ENCODE measurements around the gene TAF6. TPM values are rescaled to one million over a fixed set of nuclear protein-coding genes. Genes with fewer than 3 reads are reported as not detected.

Gene TAF6
- total RNA-seq, 4 donors from 2014 or later = 32.8 to 76.7 (median 49.7) TPM

GRCh38 chr7:100074841-100075240 is 44.3 kb downstream of the TAF6 start:
- Histone ChIP-seq H3K27ac (no peak overlapping the region), H3K27me3 (no peaks in the 10 kb centered on the region), H3K4me3 (no peak overlapping the region), H3K9me3 (peaks cover 0 to 25% (median 11%) of the 10 kb centered on the region in 4 donors), H3K4me1 (peaks cover 0 to 35% (median 3%) of the 10 kb centered on the region in 4 donors), H3K36me3 (peaks cover 5 to 82% (median 14%) of the 10 kb centered on the region in 3 donors)
- DNase-seq = no peak
- no peak for TF ChIP-seq POLR2A (IDR thresholded peaks at IDR 0.05)
- no peak for TF ChIP-seq CTCF (IDR thresholded peaks at IDR 0.05)

GRCh38 chr7:100072462-100072861 is 46.7 kb downstream of the TAF6 start:
- H3K27ac ChIP-seq = no peak overlapping the region
- H3K27me3 ChIP-seq = no peaks in the 10 kb centered on the region
- H3K36me3 ChIP-seq = peaks cover 5 to 87% (median 14%) of the 10 kb centered on the region in 3 donors
- H3K9me3 ChIP-seq = peaks cover 0 to 25% (median 11%) of the 10 kb centered on the region in 4 donors
- peaks cover 0 to 14% (median 0%) of the 10 kb centered on the region in 4 donors for H3K4me1 ChIP-seq
- TF ChIP-seq CTCF (IDR thresholded peaks at IDR 0.05) (no peak), POLR2A (IDR thresholded peaks at IDR 0.05) (no peak)
- H3K4me3 ChIP-seq = no peak overlapping the region
- no peak for DNase-seq

- Histone ChIP-seq H3K27me3 (no peaks in the 10 kb centered on the region), H3K36me3 (peaks cover 5 to 76% (median 14%) of the 10 kb centered on the region in 3 donors), H3K4me3 (no peak overlapping the region), H3K27ac (no peak overlapping the region), H3K9me3 (peaks cover 0 to 25% (median 11%) of the 10 kb centered on the region in 4 donors), H3K4me1 (peaks cover 0 to 2% (median 0%) of the 10 kb centered on the region in 4 donors)
- no peak for DNase-seq
- TF ChIP-seq CTCF (IDR thresholded peaks at IDR 0.05) = no peak
- no peak for TF ChIP-seq POLR2A (IDR thresholded peaks at IDR 0.05)
Observed at GRCh38 chr7:100071018-100071723, 48.0 kb downstream of the TAF6 start.

- Histone ChIP-seq H3K27me3 (no peaks in the 10 kb centered on the region), H3K4me3 (no peak overlapping the region), H3K9me3 (peaks cover 0 to 25% (median 11%) of the 10 kb centered on the region in 4 donors), H3K27ac (no peak overlapping the region), H3K36me3 (peaks cover 5 to 65% (median 14%) of the 10 kb centered on the region in 3 donors), H3K4me1 (peaks cover 0 to 8% (median 0%) of the 10 kb centered on the region in 4 donors)
- no peak for DNase-seq
- TF ChIP-seq POLR2A (IDR thresholded peaks at IDR 0.05) = no peak
- TF ChIP-seq CTCF (IDR thresholded peaks at IDR 0.05) = no peak
Observed at GRCh38 chr7:100069991-100070390, 49.2 kb downstream of the TAF6 start.

DNA sequence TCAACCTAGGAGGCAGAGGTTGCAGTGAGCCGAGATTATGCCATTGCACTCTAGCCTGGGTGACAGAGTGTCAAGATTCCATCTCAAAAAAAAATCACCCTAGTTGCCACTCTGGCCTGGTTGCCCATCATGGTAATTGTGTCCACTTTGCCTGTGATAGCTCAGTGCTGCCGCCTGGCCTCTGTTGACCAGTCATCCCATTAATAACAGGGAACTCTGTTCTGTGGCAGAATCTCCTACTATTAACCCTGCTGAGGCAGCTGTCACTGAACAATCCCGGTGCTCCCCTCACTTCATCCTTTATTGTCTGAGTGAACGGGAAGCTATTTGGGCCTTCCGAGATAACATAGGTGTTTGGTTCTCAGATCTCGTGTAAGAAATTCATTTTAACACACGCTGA is 52.2 kb downstream of the TAF6 start:
- peaks cover 4 to 58% (median 5%) of the 10 kb centered on the region in 3 donors for H3K36me3 ChIP-seq
- TF ChIP-seq CTCF (IDR thresholded peaks at IDR 0.05) = no peak
- TF ChIP-seq POLR2A (IDR thresholded peaks at IDR 0.05) = no peak
- no peak overlapping the region for H3K27ac ChIP-seq
- peaks cover 0 to 13% (median 9%) of the 10 kb centered on the region in 4 donors for H3K9me3 ChIP-seq
- H3K4me1 ChIP-seq = peaks cover 0 to 8% (median 0%) of the 10 kb centered on the region in 4 donors
- no peaks in the 10 kb centered on the region for H3K27me3 ChIP-seq
- no peak for DNase-seq
- no peak overlapping the region for H3K4me3 ChIP-seq

Data from Peyer's patch (tissue), 4 donors.